AG20443 (cell line): ENCODE measurements around the gene CLDN5.

Source experiments
- DNase-seq: peaks from one replicate; pipeline ENCODE4 v3.0.0; 2012; ENCODE audit warnings: low spot score, mixed read lengths

The CLDN5 gene, protein sequence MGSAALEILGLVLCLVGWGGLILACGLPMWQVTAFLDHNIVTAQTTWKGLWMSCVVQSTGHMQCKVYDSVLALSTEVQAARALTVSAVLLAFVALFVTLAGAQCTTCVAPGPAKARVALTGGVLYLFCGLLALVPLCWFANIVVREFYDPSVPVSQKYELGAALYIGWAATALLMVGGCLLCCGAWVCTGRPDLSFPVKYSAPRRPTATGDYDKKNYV

DNA sequence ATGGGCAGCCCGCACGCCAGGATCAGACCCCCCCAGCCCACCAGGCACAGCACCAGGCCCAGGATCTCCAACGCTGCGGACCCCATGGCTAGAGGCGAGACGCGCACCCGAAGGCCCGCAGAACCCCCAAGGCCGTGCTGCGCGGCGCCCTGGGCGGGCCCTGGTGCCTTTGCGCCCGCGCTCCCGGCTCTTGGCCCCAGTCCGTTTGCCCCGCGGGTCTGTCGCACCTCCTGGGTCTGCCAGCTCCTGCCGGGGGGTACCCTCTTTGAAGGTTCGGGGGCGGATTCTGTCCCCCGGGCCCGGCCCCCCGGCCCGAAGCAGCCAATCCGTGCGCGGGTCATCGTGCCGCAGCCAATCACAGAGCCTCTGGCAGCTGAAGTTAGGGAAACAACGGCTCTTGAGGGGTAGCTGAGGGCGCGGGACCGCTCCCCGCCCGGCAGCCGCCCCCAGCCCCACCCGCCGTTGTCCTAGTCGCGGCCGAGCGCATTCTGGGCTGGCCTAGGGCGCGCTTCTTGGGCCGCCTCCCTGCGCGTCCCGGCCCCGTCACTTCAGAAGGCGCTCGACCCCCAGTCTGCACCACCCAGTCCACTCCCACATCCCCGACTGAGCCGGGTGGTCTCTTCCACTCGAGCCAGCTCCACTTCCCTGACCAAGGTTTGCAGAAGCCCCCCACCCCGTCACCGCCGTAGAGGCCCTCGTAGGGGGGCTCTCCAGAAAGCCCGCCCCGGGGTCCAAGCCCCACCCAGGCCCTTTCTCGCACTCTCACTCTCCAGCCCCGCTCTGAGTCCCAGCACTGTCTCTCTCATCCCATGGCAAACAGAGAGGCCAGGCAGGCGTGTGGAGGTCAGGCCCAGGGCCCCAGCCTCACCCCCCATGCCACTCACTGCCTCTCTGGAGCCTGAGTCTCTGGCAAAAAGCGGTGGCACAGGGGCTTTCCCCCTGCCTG, at the start of gene CLDN5:
Gene CLDN5, minus strand, starts transcription at position 241 of the 946 bp plus-strand sequence. Its CDS starts 155 bp downstream, at position 86.
- peak; percentile 74 for DNase-seq

GRCh38 chr22:19571995-19572394, 47.8 kb upstream of the CLDN5 start:
- DNase-seq: no peak

DNA sequence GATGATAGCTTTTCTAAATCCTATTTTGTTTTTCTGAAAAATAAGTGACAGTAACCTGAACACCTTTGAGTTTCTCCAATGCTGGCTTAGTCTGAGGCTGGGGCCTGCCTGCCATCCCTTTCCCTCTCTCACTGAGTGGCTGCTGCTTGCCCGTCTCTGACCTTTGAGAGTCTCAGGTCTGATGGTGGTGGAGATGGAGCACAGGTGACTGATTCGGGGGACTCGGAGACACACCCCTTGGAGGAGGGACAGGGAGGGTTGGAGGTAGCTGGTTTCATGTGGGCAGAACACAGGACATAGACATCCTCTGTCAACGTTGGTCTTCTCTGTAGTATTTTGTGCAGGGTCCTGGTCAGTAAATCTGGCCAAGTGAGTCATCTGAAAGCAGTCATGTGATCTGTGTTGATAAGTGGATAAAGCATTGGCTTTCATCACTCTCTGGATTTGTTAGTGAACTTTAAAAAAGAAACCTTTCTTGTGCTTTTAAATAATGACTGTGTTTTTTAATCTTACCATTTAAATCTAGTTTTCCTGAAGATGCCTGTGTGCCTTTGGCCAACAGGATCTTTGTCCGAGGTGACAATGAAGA, 47.1 kb upstream of the CLDN5 start:
- DNase-seq: no peak

- DNase-seq: no peak
Observed at GRCh38 chr22:19569976-19570375, 45.8 kb upstream of the CLDN5 start.

DNA sequence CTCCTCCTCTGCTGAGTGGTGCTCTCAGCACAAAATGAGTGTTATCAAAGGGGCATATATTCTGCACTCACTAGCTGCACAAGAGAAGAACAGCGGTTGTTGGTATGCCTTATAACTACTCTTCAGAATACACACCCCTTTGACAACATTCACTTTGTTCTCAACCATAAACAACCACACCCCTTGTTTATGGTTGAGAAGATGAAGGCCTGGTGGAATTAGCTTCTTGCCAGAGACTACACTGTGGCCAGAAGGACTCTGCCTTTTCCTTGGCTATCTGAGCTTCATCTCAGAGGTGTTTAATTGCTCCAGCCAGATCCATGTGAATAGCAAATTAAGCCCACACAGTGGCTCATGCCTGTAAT, 45.0 kb upstream of the CLDN5 start:
- DNase-seq: no peak

DNA sequence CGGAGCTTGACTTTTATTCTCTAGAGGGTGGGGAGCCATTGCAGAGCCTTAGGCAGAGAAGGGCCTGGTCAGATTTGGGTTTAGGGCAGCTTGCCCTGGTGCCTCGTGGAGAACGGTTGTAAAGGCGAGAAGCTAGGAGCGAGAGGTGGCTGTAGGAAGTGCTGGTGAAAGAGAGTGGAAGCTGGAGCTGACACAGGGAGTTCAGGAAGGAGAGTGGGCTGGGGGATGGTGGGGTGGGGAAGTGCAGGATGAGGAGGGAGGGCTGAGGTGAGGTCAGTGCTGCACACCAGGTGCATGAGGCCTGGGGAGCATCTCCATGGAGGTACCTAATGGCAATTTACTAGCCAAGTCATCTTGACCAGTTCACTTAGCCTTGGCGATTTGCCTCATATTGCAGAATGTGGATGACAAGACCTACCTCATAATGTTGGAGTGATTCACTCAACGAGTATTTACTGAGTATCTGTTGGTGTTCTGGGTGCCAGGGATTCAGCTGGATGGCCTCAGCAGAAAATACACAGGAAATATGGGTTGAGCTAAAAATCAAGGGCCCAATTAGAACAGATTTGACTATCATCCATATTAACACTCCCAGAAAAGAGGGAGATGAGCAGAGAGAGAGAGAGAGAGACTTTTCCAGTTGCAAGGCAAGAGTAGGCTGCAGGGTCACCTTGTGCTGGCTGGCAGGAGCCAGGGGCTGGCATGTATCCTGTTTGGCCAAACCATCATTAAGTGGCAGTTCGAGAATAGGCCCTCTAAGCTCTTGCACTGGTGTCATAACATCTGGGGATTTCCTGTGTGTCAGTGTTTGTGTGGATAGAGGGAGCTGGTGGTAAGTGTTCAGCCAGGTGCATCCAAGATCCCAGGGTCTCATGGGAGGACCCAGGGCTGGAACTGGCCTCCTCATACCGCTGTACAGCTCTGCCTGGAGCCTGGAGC, 44.4 kb upstream of the CLDN5 start:
- peak; percentile 89 for DNase-seq

- no peak for DNase-seq
Observed at GRCh38 chr22:19567157-19568009, 43.2 kb upstream of the CLDN5 start.

DNA sequence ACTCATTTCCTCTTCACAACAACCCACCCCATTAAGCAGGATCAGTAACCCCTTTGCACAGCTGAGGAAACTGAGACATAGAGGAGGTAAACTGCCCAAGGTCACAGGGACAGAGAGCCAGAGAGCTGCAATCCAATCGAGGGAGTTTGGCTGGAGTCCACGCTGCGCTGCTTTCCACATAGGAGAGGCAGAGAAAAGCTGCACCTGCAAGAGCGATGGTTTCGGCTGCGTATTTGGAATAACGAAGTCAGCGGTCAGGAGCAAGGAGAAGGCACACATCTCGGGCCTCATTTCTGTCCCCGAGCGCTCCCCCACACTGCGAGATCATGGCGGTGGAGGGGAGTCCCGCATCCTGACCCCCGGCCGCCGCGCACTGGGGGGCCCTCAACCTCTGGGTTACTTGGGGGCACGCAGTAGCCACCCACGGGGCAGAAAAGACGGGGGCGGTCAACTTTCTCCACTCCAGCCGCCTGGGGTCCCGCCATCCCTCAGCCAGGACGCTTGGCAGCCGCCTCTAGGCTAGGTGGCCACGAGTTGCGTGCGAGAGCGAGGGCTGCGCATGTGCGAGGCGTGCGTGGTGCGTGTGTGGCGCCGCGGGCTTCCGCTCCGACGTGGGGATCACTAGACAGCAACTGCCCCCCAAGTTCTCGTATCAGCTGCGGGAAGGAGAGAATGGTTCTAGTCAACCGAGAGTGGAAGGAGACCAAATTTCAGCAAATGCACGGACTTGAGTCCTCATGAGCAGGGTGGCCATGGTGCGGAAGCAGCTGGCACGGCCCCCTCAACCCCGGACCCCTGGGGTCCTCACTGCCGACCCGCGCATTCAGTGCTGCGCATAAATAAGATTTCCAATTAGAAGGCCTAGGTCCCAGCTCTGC, 42.3 kb upstream of the CLDN5 start:
- no peak for DNase-seq

GRCh38 chr22:19565382-19566278, 41.4 kb upstream of the CLDN5 start:
- DNase-seq: no peak

GRCh38 chr22:19559956-19560355, 35.7 kb upstream of the CLDN5 start:
- DNase-seq: no peak

DNA sequence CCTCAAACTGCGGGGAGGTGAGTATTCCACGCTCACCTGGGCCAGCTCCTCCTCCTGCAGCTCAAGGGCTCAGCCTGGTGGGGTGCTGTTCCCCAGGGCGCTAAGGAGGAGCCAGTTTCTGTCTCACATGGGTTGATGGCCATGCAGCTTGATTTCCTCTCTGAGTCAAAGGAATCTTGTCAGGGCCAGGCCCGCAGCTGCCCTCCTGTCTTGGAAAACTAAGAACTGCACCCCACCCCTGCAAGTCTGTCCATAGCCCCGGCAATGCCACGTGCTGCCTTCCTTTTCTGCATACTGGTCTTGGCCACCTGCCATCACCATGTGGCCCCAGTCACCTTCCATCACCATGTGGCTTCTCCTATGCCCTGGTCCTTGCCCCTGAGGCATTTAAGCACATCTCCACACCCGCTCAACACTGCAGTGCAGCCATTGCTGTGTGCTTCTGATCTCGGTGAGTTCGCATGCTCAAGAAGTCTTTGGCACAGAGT, 35.2 kb upstream of the CLDN5 start:
- no peak for DNase-seq

DNA sequence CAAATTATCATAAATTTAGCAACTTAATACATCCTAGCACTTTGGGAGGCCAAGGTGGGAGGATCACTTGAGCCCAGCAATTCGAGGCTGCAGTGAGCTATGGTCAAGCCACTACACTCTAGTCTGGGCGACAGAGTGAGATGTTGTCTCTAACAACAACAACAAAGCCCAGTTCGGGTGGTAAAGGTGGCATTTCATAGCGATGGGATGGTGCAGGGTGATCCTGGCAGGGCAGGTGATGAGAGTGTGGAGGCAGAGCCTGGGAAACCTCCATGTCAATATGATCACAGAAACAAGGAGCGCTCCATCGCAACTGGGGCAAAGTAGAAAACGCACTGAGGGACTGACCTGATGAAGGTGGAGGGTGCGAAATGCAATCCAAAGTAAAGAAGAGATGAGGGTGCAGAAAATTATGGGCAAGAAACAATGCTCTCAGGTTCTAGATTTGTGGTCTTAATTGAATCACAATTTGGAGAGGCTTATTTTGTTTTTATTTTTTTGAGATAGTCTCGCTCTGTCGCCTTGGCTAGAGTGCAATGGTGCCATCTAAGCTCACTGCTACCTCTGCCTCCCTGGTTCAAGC, 32.8 kb upstream of the CLDN5 start:
- DNase-seq: no peak

GRCh38 chr22:19555651-19556050, 31.4 kb upstream of the CLDN5 start:
- DNase-seq: peak; percentile 11

DNA sequence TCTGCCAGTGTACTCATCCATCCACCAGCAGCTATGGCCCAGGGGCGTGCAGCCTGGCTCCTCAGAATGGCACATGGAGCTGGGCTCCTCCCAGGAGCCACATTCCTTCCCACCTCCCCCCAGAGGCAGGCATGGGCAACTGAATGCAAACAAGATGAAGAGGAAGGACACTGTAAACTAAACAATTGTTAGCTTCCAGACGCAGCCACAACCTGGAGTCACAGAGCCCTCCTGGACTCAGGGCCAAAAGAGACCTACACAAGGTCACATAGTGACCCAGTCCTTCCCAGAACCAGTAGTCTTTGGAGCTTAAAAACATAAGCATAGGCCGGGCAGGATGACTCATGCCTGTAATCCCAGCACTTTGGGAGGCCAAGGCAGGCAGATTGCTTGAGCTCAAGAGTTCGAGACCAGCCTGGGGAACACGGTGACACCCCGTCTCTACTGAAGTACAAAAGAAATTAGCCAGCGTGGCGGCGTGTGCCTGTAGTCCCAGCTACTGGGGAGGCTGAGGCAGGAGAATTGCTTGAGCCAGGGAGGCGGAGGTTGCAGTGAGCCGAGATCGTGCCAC, 30.7 kb upstream of the CLDN5 start:
- DNase-seq: peak; percentile 47

GRCh38 chr22:19553201-19553600, 29.0 kb upstream of the CLDN5 start:
- DNase-seq: no peak

DNA sequence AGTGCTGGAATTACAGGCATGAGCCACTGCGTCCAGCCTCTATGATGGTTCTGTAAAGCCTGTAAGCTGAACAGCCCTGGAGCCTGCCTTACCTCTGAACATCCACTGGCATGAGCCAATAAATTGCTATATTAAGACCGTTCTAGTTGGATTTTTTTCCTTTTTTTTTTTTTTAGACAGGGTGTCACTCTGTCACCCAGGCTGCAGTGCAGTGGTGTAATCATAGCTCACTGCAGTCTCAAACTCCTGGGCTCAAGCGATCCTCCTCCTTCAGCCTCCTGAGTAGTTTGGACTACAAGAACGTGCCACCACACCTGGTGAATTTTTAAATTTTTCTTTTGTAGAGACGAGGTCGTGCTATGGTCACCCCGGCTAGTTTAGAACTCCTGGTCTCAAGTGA, 26.2 kb upstream of the CLDN5 start:
- DNase-seq: no peak

GRCh38 chr22:19549428-19549827, 25.2 kb upstream of the CLDN5 start:
- no peak for DNase-seq

GRCh38 chr22:19548964-19549363, 24.8 kb upstream of the CLDN5 start:
- DNase-seq: no peak
